Stimulated activated CD4-positive, alpha-beta T cell treated with anti-CD3 and anti-CD28 coated beads, Interleukin-2, amount 100 ng/mL, for 24 hours (primary cell): ENCODE measurements around the gene KDM4B.
"Not testable (repeated sequence)": the region's sequence is repeated elsewhere in the genome, so short reads cannot be mapped to it uniquely, and the experiment has no call there.

Source experiments
- DNase-seq, 2 donors: peaks; one replicate each; pipeline ENCODE4 v3.0.0-alpha.2; 2020

KDM4B gene

GRCh38 chr19:5154799-5155426 is 186.0 kb downstream of the KDM4B start:
- DNase-seq, result no peak

GRCh38 chr19:5155586-5156210 is 186.8 kb downstream of the KDM4B start:
- no peak for DNase-seq

GRCh38 chr19:5156231-5156986 is 187.5 kb downstream of the KDM4B start:
- no peak for DNase-seq

GRCh38 chr19:5157186-5157585 is 188.3 kb downstream of the KDM4B start:
- no peak for DNase-seq

- DNase-seq, result not testable (repeated sequence)
These were observed 189.7 kb downstream of the KDM4B start for GRCh38 chr19:5158549-5159134.

GRCh38 chr19:5160158-5160795 is 191.4 kb downstream of the KDM4B start:
- not testable (repeated sequence) for DNase-seq

- DNase-seq, result not testable (repeated sequence)
These were observed 196.2 kb downstream of the KDM4B start for GRCh38 chr19:5164845-5165696.

- DNase-seq, result no peak
These were observed 196.7 kb downstream of the KDM4B start for GRCh38 chr19:5165697-5166019.

GRCh38 chr19:5166262-5166661 is 197.3 kb downstream of the KDM4B start:
- DNase-seq, result no peak

- DNase-seq, result peak; percentile 63 to 75
These were observed 201.4 kb downstream of the KDM4B start for GRCh38 chr19:5170329-5170745.

GRCh38 chr19:5171711-5172110 is 202.8 kb downstream of the KDM4B start:
- DNase-seq, result no peak

- no peak for DNase-seq
These were observed 204.1 kb downstream of the KDM4B start for GRCh38 chr19:5172859-5173630.

GRCh38 chr19:5173993-5174392 is 205.1 kb downstream of the KDM4B start:
- no peak for DNase-seq

- DNase-seq, result no peak
These were observed 209.0 kb downstream of the KDM4B start for GRCh38 chr19:5177745-5178450.

- DNase-seq, result no peak
These were observed 209.9 kb downstream of the KDM4B start for GRCh38 chr19:5178841-5179240.

GRCh38 chr19:5179256-5179655 is 210.3 kb downstream of the KDM4B start:
- no peak for DNase-seq

- no peak for DNase-seq
These were observed 212.4 kb downstream of the KDM4B start for GRCh38 chr19:5181329-5181728.

- no peak for DNase-seq
These were observed 213.8 kb downstream of the KDM4B start for GRCh38 chr19:5182751-5183150.

- no peak for DNase-seq
These were observed 214.7 kb downstream of the KDM4B start for GRCh38 chr19:5183616-5184015.

GRCh38 chr19:5184930-5185329 is 216.0 kb downstream of the KDM4B start:
- DNase-seq, result no peak
